ENCODE data around the gene RHOU.

GRCh38 chr1:228706305-228706704, 29.0 kb upstream of the RHOU start:
- TF ChIP-seq, protein P1, sequence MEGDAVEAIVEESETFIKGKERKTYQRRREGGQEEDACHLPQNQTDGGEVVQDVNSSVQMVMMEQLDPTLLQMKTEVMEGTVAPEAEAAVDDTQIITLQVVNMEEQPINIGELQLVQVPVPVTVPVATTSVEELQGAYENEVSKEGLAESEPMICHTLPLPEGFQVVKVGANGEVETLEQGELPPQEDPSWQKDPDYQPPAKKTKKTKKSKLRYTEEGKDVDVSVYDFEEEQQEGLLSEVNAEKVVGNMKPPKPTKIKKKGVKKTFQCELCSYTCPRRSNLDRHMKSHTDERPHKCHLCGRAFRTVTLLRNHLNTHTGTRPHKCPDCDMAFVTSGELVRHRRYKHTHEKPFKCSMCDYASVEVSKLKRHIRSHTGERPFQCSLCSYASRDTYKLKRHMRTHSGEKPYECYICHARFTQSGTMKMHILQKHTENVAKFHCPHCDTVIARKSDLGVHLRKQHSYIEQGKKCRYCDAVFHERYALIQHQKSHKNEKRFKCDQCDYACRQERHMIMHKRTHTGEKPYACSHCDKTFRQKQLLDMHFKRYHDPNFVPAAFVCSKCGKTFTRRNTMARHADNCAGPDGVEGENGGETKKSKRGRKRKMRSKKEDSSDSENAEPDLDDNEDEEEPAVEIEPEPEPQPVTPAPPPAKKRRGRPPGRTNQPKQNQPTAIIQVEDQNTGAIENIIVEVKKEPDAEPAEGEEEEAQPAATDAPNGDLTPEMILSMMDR (IDR thresholded peaks at IDR 0.05): no peak
- TF ChIP-seq POLR2A (IDR thresholded peaks at IDR 0.05): no peak
